Muscle layer of colon (tissue), 2 donors: Measurements from ENCODE around the gene HOXB13.

Experiments
- H3K27ac ChIP-seq: one replicate; pipeline ENCODE4 v1.7.0; 2013; ENCODE audit warnings: low read depth, mild to moderate bottlenecking, low read length, moderate library complexity
- H3K27me3 ChIP-seq, 2 donors: one replicate each; pipeline ENCODE4 v1.7.0; 2013; ENCODE audit warnings: low read length in 2 of 2, mild to moderate bottlenecking in 2 of 2; ENCODE audit not compliant: insufficient read depth in 2 of 2, control insufficient read depth in 1 of 2
- H3K36me3 ChIP-seq: one replicate; pipeline ENCODE4 v1.7.0; 2013; ENCODE audit warnings: mild to moderate bottlenecking, low read length; ENCODE audit not compliant: insufficient read depth
- H3K4me1 ChIP-seq: one replicate; pipeline ENCODE4 v1.7.0; 2013; ENCODE audit warnings: mild to moderate bottlenecking, low read length; ENCODE audit not compliant: insufficient read depth
- H3K4me3 ChIP-seq, 2 donors: one replicate each; pipeline ENCODE4 v1.7.0; 2013; ENCODE audit warnings: low read length in 2 of 2, low read depth in 1 of 2, mild to moderate bottlenecking in 1 of 2, moderate library complexity in 1 of 2
- H3K9ac ChIP-seq: one replicate; pipeline ENCODE4 v1.7.0; 2013; ENCODE audit warnings: low read length
- H3K9me3 ChIP-seq: one replicate; pipeline ENCODE4 v1.7.0; 2013; ENCODE audit warnings: mild to moderate bottlenecking, low read length
- donor health status: abdominal sarcoma.
- donor health status: Adenocarcinoma of cecum.

Gene HOXB13

DNA sequence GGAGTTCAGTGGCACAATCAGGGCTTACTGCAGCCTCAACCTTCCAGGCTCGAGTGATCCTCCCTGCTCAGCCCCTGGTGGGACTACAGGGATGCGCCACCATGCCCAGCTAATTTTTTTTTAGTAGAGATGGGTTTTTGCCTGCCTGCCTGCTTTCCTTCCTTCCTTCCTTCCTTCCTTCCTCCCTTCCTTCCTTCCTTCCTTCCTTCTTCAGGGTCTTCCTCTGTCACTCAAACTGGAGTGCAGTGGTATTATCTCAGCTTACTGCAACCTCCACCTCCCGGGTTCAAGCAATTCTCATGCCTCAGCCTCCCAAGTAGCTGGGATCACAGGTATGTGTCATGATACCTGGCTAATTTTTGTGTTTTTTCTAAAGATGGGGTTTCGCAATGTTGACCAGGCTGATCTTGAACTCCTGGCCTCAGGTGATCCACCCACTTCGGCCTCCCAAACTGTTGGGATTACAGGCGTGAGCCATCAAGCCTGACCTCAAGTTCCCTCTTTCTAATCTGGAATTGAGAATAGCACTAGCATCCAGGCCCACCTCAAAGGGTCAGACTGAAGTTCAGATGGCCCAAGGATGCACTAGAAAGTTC, 51.5 kb downstream of the HOXB13 start:
- Histone ChIP-seq H3K36me3 (no peaks in the 10 kb centered on the region), H3K4me1 (peaks cover 3% of the 10 kb centered on the region), H3K27me3 (peaks cover 6 to 26% of the 10 kb centered on the region in 2 donors), H3K4me3 (no peak overlapping the region), H3K27ac (no peak overlapping the region), H3K9ac (no peak overlapping the region), H3K9me3 (no peaks in the 10 kb centered on the region)
